Suprapubic skin (tissue), 4 donors: ENCODE data around the gene KCNAB2.

Experiments used
- EP300 ChIP-seq: sonication (generic); formaldehyde crosslinking; IDR thresholded peaks from one replicate; pipeline ENCODE4 v1.6.1; 2017; ENCODE audit warnings: antibody characterized with exemption
- POLR2A ChIP-seq, 2 donors: fragments of 450-650 bp; IDR thresholded peaks; one replicate each; pipeline ENCODE4 v1.6.1; 2017; ENCODE audit warnings: antibody characterized with exemption in 2 of 2, mild to moderate bottlenecking in 2 of 2, moderate library complexity in 2 of 2
- POLR2AphosphoS5 ChIP-seq, 3 donors: sonication (generic); formaldehyde crosslinking; IDR thresholded peaks; one replicate each; pipeline ENCODE4 v1.6.1; 2017; ENCODE audit warnings: antibody characterized with exemption in 3 of 3
- TF ChIP-seq, protein P1 (sequence below), 2 donors: fragments of 200-600 bp in 1 of 2; fragments of 450-650 bp in 1 of 2; sonication (generic) in 1 of 2; IDR thresholded peaks; one replicate each; pipeline ENCODE4 v1.5.1; 2016 to 2019; ENCODE audit warnings: antibody characterized with exemption in 2 of 2, mild to moderate bottlenecking in 1 of 2, moderate library complexity in 1 of 2

DNA sequence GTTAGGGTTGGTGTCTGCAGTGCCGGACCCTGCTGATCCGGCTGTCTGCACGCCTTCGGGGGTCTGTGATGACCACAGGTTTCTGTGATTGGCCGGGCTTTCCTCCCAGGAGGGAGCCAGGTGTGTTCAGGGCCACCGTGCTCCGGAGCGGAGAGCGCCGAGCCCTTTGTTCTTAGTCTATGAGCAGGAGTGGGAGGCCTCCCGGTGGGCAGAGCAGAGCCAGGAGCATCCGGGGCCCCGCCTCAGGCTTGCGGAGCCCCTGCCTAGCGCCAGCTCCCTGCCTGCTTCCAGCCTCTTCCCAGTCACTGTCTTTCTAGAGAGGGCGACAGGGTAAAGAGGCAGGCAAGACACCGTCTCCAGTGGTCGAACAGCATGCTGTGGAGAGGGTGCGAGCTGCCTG is 31.8 kb downstream of the KCNAB2 start:
- TF ChIP-seq, protein P1, sequence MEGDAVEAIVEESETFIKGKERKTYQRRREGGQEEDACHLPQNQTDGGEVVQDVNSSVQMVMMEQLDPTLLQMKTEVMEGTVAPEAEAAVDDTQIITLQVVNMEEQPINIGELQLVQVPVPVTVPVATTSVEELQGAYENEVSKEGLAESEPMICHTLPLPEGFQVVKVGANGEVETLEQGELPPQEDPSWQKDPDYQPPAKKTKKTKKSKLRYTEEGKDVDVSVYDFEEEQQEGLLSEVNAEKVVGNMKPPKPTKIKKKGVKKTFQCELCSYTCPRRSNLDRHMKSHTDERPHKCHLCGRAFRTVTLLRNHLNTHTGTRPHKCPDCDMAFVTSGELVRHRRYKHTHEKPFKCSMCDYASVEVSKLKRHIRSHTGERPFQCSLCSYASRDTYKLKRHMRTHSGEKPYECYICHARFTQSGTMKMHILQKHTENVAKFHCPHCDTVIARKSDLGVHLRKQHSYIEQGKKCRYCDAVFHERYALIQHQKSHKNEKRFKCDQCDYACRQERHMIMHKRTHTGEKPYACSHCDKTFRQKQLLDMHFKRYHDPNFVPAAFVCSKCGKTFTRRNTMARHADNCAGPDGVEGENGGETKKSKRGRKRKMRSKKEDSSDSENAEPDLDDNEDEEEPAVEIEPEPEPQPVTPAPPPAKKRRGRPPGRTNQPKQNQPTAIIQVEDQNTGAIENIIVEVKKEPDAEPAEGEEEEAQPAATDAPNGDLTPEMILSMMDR (IDR thresholded peaks at IDR 0.05): no peak
- TF ChIP-seq EP300 (no peak), POLR2A (IDR thresholded peaks at IDR 0.05) (no peak), POLR2AphosphoS5 (IDR thresholded peaks at IDR 0.05) (no peak)
